IMR-90 (cell line): ENCODE results near the gene HACL1. TPM values are rescaled to one million over a fixed set of nuclear protein-coding genes. Genes with fewer than 3 reads are reported as not detected.

Source experiments
- ATAC-seq: fragments of 200-7000 bp; cut with Tn5 transposase; 2 replicates; pipeline ENCODE4 v1.9.1; 2020; ENCODE audit warnings: low read depth, mild to moderate bottlenecking, moderate library complexity
- BruUV-seq: library from RNA; stranded (reverse); fragments of 400-500 nt; replicated peaks from 2 replicates; lab custom pipeline; 2021; lab: Mats Ljungman, UMichigan
- CTCF ChIA-PET: fragments of 300-600 bp; formaldehyde crosslinking; extraction: SDS; loops from one replicate; lab custom pipeline; 2021; ENCODE audit warnings: antibody characterized with exemption; lab: Yijun Ruan, JAX
- POLR2A ChIA-PET: fragments of 300-600 bp; sonication (Branson Sonifier 250); formaldehyde crosslinking; loops from one replicate; lab custom pipeline; 2022; ENCODE audit warnings: antibody characterized with exemption; ENCODE audit not compliant: unreplicated experiment; lab: Charles Lee
- DNase-seq: peaks from one replicate; pipeline ENCODE4 v3.0.0; 2013
- H2AFZ ChIP-seq: replicated peaks from 2 replicates; pipeline ENCODE3; 2013; ENCODE audit warnings: low read length, mild to moderate bottlenecking; ENCODE audit not compliant: poor library complexity
- H2AK5ac ChIP-seq: 2 replicates; pipeline ENCODE4 v1.6.1; 2013; ENCODE audit warnings: low read depth, low read length, inconsistent platforms
- H2AK9ac ChIP-seq: replicated peaks from 2 replicates; pipeline ENCODE3; 2013; ENCODE audit warnings: mild to moderate bottlenecking, low read depth, low read length, moderate library complexity; ENCODE audit not compliant: poor library complexity
- H2BK120ac ChIP-seq: 2 replicates; pipeline ENCODE4 v1.6.1; 2013; ENCODE audit warnings: low read depth, low read length, inconsistent platforms
- H2BK15ac ChIP-seq: 3 replicates; pipeline ENCODE4 v1.6.1; 2013; ENCODE audit warnings: low read depth, low read length, inconsistent platforms
- H2BK20ac ChIP-seq: 2 replicates; pipeline ENCODE4 v1.6.1; 2013; ENCODE audit warnings: low read depth, mild to moderate bottlenecking, inconsistent platforms, low read length, moderate library complexity
- H2BK5ac ChIP-seq: 2 replicates; pipeline ENCODE4 v1.6.1; 2013; ENCODE audit warnings: mild to moderate bottlenecking, low read depth, low read length, inconsistent platforms; ENCODE audit not compliant: poor library complexity, severe bottlenecking
- H3K14ac ChIP-seq: replicated peaks from 2 replicates; pipeline ENCODE4 v1.6.1; 2013; ENCODE audit warnings: low read depth, low read length, inconsistent platforms
- H3K18ac ChIP-seq: 2 replicates; pipeline ENCODE4 v1.6.1; 2013; ENCODE audit warnings: low read depth, low read length, control low read depth
- H3K23ac ChIP-seq: 2 replicates; pipeline ENCODE4 v1.6.1; 2013; ENCODE audit warnings: low read depth, low read length, inconsistent platforms
- H3K27ac ChIP-seq: 2 replicates; pipeline ENCODE4 v1.5.1; 2013; ENCODE audit warnings: mild to moderate bottlenecking, control low read depth, low read length; ENCODE audit not compliant: insufficient read depth
- H3K27me3 ChIP-seq: 2 replicates; pipeline ENCODE4 v1.6.1; 2013; ENCODE audit warnings: low read length; ENCODE audit not compliant: control insufficient read depth, insufficient read depth
- H3K36me3 ChIP-seq: 2 replicates; pipeline ENCODE4 v1.6.1; 2013; ENCODE audit warnings: low read length, mixed read lengths; ENCODE audit not compliant: control insufficient read depth, insufficient read depth
- H3K4ac ChIP-seq: 2 replicates; pipeline ENCODE4 v1.6.1; 2013; ENCODE audit warnings: low read depth, low read length, inconsistent platforms
- H3K4me1 ChIP-seq: 2 replicates; pipeline ENCODE4 v1.6.1; 2013; ENCODE audit warnings: low read length, mixed read lengths; ENCODE audit not compliant: control insufficient read depth, insufficient read depth
- H3K4me2 ChIP-seq: 2 replicates; pipeline ENCODE4 v1.6.1; 2013; ENCODE audit warnings: low read depth, mild to moderate bottlenecking, control low read depth, low read length, moderate library complexity
- H3K4me3 ChIP-seq: 2 replicates; pipeline ENCODE4 v1.5.1; 2013; ENCODE audit warnings: low read depth, mild to moderate bottlenecking, control low read depth, low read length, moderate library complexity; ENCODE audit not compliant: insufficient read depth
- H3K56ac ChIP-seq: 2 replicates; pipeline ENCODE4 v1.6.1; 2013; ENCODE audit warnings: low read length, inconsistent platforms; ENCODE audit not compliant: insufficient read depth; ENCODE audit errors: extremely low read depth
- H3K79me1 ChIP-seq, 2 experiments: 2 replicates each; pipeline ENCODE4 v1.6.1; 2013; ENCODE audit warnings: low read length in 2 of 2, inconsistent platforms in 1 of 2, low read depth in 1 of 2
- H3K9ac ChIP-seq: 2 replicates; pipeline ENCODE4 v1.6.1; 2013; ENCODE audit warnings: low read depth, low read length, control low read depth
- H3K9me1 ChIP-seq: 2 replicates; pipeline ENCODE4 v1.6.1; 2013; ENCODE audit warnings: low read length, inconsistent platforms; ENCODE audit not compliant: insufficient read depth
- H3K9me3 ChIP-seq: 2 replicates; pipeline ENCODE4 v1.6.1; 2013; ENCODE audit warnings: low read length; ENCODE audit not compliant: control insufficient read depth, insufficient read depth
- H4K20me1 ChIP-seq: 2 replicates; pipeline ENCODE4 v1.6.1; 2013; ENCODE audit warnings: low read length, inconsistent platforms; ENCODE audit not compliant: insufficient read depth
- H4K5ac ChIP-seq: 2 replicates; pipeline ENCODE4 v1.6.1; 2013; ENCODE audit warnings: mild to moderate bottlenecking, low read depth, low read length, control low read depth
- H4K8ac ChIP-seq, 2 experiments: 2 replicates each; pipeline ENCODE4 v1.6.1; 2013; ENCODE audit warnings: low read depth in 2 of 2, low read length in 2 of 2, control low read depth in 1 of 2, inconsistent platforms in 1 of 2
- H4K91ac ChIP-seq: 2 replicates; pipeline ENCODE4 v1.6.1; 2013; ENCODE audit warnings: low read depth, low read length, inconsistent platforms; ENCODE audit not compliant: insufficient read depth
- BHLHE40 ChIP-seq: fragments of 150-350 bp; IDR thresholded peaks from 2 replicates; pipeline ENCODE4 v1.6.1; 2016; ENCODE audit warnings: mild to moderate bottlenecking, low read depth, low read length
- CEBPB ChIP-seq: IDR thresholded peaks from 2 replicates; pipeline ENCODE4 v1.6.1; 2012; ENCODE audit warnings: low read depth, low read length, improper control_type of control experiment
- NFE2L2 ChIP-seq: fragments of 150-350 bp; IDR thresholded peaks from 2 replicates; pipeline ENCODE4 v1.6.1; 2016; ENCODE audit warnings: low read depth, mild to moderate bottlenecking, low read length
- POLR2A ChIP-seq: IDR thresholded peaks from 2 replicates; pipeline ENCODE4 v1.6.1; 2012; ENCODE audit warnings: mild to moderate bottlenecking, low read depth, low read length
- RAD21 ChIP-seq: IDR thresholded peaks from 2 replicates; pipeline ENCODE4 v1.6.1; 2012; ENCODE audit warnings: low read length, improper control_type of control experiment
- RFX5 ChIP-seq: IDR thresholded peaks from 2 replicates; pipeline ENCODE4 v1.8.0; 2012; ENCODE audit warnings: low read depth, mild to moderate bottlenecking, low read length, moderate library complexity
- WGBS, 2 experiments: methylation state at CpG; one replicate each; pipeline versions ENCODE4 v1.1.5 to v1.1.7; 2013; ENCODE audit warnings: missing lambda C conversion rate in 2 of 2; ENCODE audit not compliant: insufficient read length in 1 of 2; ENCODE audit errors: extremely low coverage in 2 of 2; 5-methylcytosine and 5-hydroxymethylcytosine counted together
- dilution Hi-C: fragments of 300-500 bp; cut with HindIII; formaldehyde crosslinking; loops from one replicate; pipeline ENCODE4 v1.14.3; 2018; ENCODE audit warnings: low sequenced_read_pairs; ENCODE audit not compliant: unreplicated experiment
- in situ Hi-C: fragments of 300-500 bp; cut with MboI; formaldehyde crosslinking; loops from 3 replicates; pipeline ENCODE4 v1.14.3; 2019; ENCODE audit warnings: low sequenced_read_pairs, inconsistent platforms, mixed read lengths
- intact Hi-C: fragments of 100-400 bp; cut with micrococcal nuclease; formaldehyde crosslinking; loops from 2 replicates; pipeline ENCODE4 v1.10.0; 2022
- polyA plus RNA-seq, 3 experiments: library from polyadenylated mRNA; depleted of rRNA; stranded (reverse); fragments of >200 nt; gene quantifications; 2 replicates each; pipeline ENCODE4 v1.2.3, GENCODE V29; 2012; ENCODE audit warnings: low replicate concordance in 1 of 3
- total RNA-seq: library from RNA; depleted of rRNA; stranded (reverse); fragments of >200 nt; gene quantifications from 2 replicates; pipeline ENCODE4 v1.2.3, GENCODE V29; 2012
- TF ChIP-seq, protein P1 (sequence below): fragments of 150-350 bp; IDR thresholded peaks from 2 replicates; pipeline ENCODE4 v1.6.1; 2017; ENCODE audit warnings: mild to moderate bottlenecking, antibody characterized with exemption, low read length, low read depth

The HACL1 gene
- total and polyA plus RNA-seq, 2 of the 4 experiments (the other 2 are of a cell fraction), result 9.9 to 28.1 TPM

DNA sequence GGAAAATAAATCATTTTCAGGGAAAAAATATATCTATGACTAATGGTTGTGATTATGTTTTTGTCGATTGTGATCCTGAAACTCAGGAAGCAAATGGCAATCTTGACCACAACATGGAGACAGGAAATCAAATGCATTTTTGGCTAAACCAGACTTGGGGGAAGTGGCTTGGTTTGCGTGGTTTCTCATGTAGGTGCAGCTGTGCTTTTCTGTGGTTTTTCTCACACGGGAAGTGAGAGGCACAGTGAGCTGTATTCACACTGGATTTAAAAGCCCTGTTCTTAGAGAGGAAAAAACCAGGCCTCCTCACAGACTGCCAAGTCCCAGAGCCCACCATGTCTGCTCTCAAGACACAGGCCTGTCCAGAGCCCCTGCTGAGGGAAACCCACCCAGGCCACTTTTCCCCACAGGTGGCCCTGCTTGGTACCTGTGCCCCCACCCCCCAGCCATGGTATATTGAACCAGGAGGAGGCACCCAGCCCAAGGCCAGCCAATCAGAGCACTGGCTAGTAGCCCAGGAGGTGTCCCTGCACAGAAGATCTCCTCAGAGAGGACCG lies 46.3 kb upstream of the HACL1 start:
- Histone ChIP-seq H2AK9ac (peak overlapping the region; percentile 87), H3K4me1 (peaks cover 22% of the 10 kb centered on the region), H4K8ac (peak overlapping the region; percentile 38 to 86; a peak in 3 of 4 replicates), H3K23ac (peak overlapping the region; percentile 66), H2BK15ac (peak overlapping the region; percentile 83; the same call in 2 of the 3 replicates), H2AK5ac (peak overlapping the region; percentile 56), H4K91ac (peak overlapping the region; percentile 89), H3K18ac (peak overlapping the region; percentile 18), H2BK5ac (peak overlapping the region; percentile 96), H4K5ac (peak overlapping the region; percentile 45), H3K9me3 (no peaks in the 10 kb centered on the region), H3K9ac (peak overlapping the region; percentile 66; the same call in 1 of the 2 replicates), H4K20me1 (0 out of 2 replicates have a peak, but pooled peaks cover 3% of the 10 kb centered on the region), H3K36me3 (no peaks in the 10 kb centered on the region), H3K79me1 (peaks cover 5 to 23% of the 10 kb centered on the region in 2 experiments), H3K27ac (peak overlapping the region; percentile 98), H2AFZ (peak overlapping the region; percentile 0), H3K27me3 (no peaks in the 10 kb centered on the region), H2BK120ac (peak overlapping the region; percentile 78), H3K14ac (peak overlapping the region; percentile 93), H3K9me1 (peaks cover 32% of the 10 kb centered on the region), H3K4ac (peak overlapping the region; percentile 84), H3K56ac (peak overlapping the region; percentile 89), H2BK20ac (peak overlapping the region; percentile 79), H3K4me3 (no peak overlapping the region), H3K4me2 (peak overlapping the region; percentile 37; the same call in 1 of the 2 replicates)
- POLR2A ChIA-PET, result interaction anchor here (0.5 kb wide), 1 partner anchor 152 kb away, joined by 4 read pairs; no protein-coding TSS in a partner anchor
- peak; percentile 40; the same call in 1 of the 2 replicates for TF ChIP-seq CEBPB
- TF ChIP-seq, protein P1, sequence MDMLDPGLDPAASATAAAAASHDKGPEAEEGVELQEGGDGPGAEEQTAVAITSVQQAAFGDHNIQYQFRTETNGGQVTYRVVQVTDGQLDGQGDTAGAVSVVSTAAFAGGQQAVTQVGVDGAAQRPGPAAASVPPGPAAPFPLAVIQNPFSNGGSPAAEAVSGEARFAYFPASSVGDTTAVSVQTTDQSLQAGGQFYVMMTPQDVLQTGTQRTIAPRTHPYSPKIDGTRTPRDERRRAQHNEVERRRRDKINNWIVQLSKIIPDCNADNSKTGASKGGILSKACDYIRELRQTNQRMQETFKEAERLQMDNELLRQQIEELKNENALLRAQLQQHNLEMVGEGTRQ, result no peak
- peak; percentile 18; the same call in 1 of the 2 replicates for TF ChIP-seq RAD21
- peak; percentile 47; the same call in 1 of the 2 replicates for TF ChIP-seq BHLHE40
- TF ChIP-seq NFE2L2, result no peak
- no peak for TF ChIP-seq RFX5
- peak; percentile 65 for TF ChIP-seq POLR2A
- intact Hi-C loops, result loop anchor here (1.0 kb wide), 2 partner anchors 11 to 16 kb away; no protein-coding TSS in a partner anchor
- WGBS, 2 experiments, result 0% methylated on average over 1 of the region's 4 CpGs; no CpG with 5 or more reads in 1 of the 2 experiments
- in situ Hi-C loops, result loop anchor here (10.0 to 25.0 kb wide), 3 partner anchors 157 to 590 kb away; no protein-coding TSS in a partner anchor
- DNase-seq, result peak; percentile 99
- no TSS peak for BruUV-seq
- CTCF ChIA-PET, result no interaction called here
- ATAC-seq, result peak; percentile 38
- dilution Hi-C loops, result no loop called here
